Parathyroid adenoma (tissue), 2 donors: Measurements from ENCODE around the gene ALG10.
A peak's percentile ranks its signal among the peaks of the same experiment; 100 is the strongest.
"Not testable (repeated sequence)": the region's sequence is repeated elsewhere in the genome, so short reads cannot be mapped to it uniquely, and the experiment has no call there.

ENCODE experiments used
- H2AFZ ChIP-seq: fragments of 300-600 bp; sonication (generic); one replicate; pipeline ENCODE4 v1.7.0; 2017; ENCODE audit warnings: antibody characterized with exemption, mild to moderate bottlenecking
- H3K27ac ChIP-seq: fragments of 300-600 bp; sonication (generic); one replicate; pipeline ENCODE4 v1.7.0; 2017
- H3K27me3 ChIP-seq: fragments of 300-600 bp; sonication (generic); one replicate; pipeline ENCODE4 v1.7.0; 2017; ENCODE audit warnings: low read length; ENCODE audit not compliant: control insufficient read depth, insufficient read depth
- H3K36me3 ChIP-seq: fragments of 300-600 bp; sonication (generic); one replicate; pipeline ENCODE4 v1.7.0; 2017; ENCODE audit warnings: low read length; ENCODE audit not compliant: control insufficient read depth, insufficient read depth
- H3K4me1 ChIP-seq: fragments of 300-600 bp; sonication (generic); one replicate; pipeline ENCODE4 v1.7.0; 2017; ENCODE audit warnings: control low read depth
- H3K4me2 ChIP-seq: fragments of 300-600 bp; sonication (generic); one replicate; pipeline ENCODE4 v1.7.0; 2017; ENCODE audit warnings: low read length
- H3K4me3 ChIP-seq: fragments of 300-600 bp; sonication (generic); one replicate; pipeline ENCODE4 v1.7.0; 2017; ENCODE audit warnings: low read depth, low read length
- H3K79me2 ChIP-seq: fragments of 300-600 bp; sonication (generic); one replicate; pipeline ENCODE4 v1.7.0; 2017; ENCODE audit warnings: control low read depth
- H3K9ac ChIP-seq: fragments of 300-600 bp; sonication (generic); one replicate; pipeline ENCODE4 v1.7.0; 2017; ENCODE audit warnings: mild to moderate bottlenecking
- H3K9me3 ChIP-seq: fragments of 300-600 bp; sonication (generic); one replicate; pipeline ENCODE4 v1.7.0; 2017; ENCODE audit warnings: low read length; ENCODE audit not compliant: control insufficient read depth
- CTCF ChIP-seq: fragments of 300-600 bp; sonication (generic); IDR thresholded peaks from one replicate; pipeline ENCODE4 v1.7.0; 2017; ENCODE audit warnings: antibody characterized with exemption, mild to moderate bottlenecking
- donor health status: primary hyperparathyroidism.

Gene ALG10

GRCh38 chr12:33994857-33995808 lies 27.2 kb upstream of the ALG10 start:
- TF ChIP-seq CTCF, result no peak
- H3K4me3 ChIP-seq, result no peak overlapping the region
- H3K27me3 ChIP-seq, result no peaks in the 10 kb centered on the region
- H3K4me2 ChIP-seq, result no peak overlapping the region
- H2AFZ ChIP-seq, result no peak overlapping the region
- H3K4me1 ChIP-seq, result no peaks in the 10 kb centered on the region
- no peaks in the 10 kb centered on the region for H3K79me2 ChIP-seq
- H3K27ac ChIP-seq, result no peak overlapping the region
- H3K9ac ChIP-seq, result no peak overlapping the region
- H3K36me3 ChIP-seq, result no peaks in the 10 kb centered on the region
- no peaks in the 10 kb centered on the region for H3K9me3 ChIP-seq

- H3K4me2 ChIP-seq, H3K27me3 ChIP-seq, H3K4me1 ChIP-seq, H3K27ac ChIP-seq, H3K9ac ChIP-seq, H3K9me3 ChIP-seq, H3K79me2 ChIP-seq, H2AFZ ChIP-seq, H3K36me3 ChIP-seq, H3K4me3 ChIP-seq: not testable (repeated sequence)
These were observed 13.5 kb upstream of the ALG10 start for GRCh38 chr12:34008835-34009234.

- Histone ChIP-seq H3K4me1 (no peaks in the 10 kb centered on the region), H3K27ac (no peak overlapping the region), H3K9ac (no peak overlapping the region), H3K4me3 (no peak overlapping the region), H3K36me3 (no peaks in the 10 kb centered on the region), H3K9me3 (no peaks in the 10 kb centered on the region), H2AFZ (no peak overlapping the region), H3K4me2 (no peak overlapping the region), H3K27me3 (no peaks in the 10 kb centered on the region), H3K79me2 (no peaks in the 10 kb centered on the region)
- no peak for TF ChIP-seq CTCF
These were observed 5.9 kb upstream of the ALG10 start for GRCh38 chr12:34016361-34016760.

GRCh38 chr12:34021071-34021470 lies 1.2 kb upstream of the ALG10 start:
- Histone ChIP-seq H3K9ac (no peak overlapping the region), H3K79me2 (no peaks in the 10 kb centered on the region), H3K4me2 (no peak overlapping the region), H3K36me3 (no peaks in the 10 kb centered on the region), H2AFZ (peak overlapping the region; percentile 54), H3K4me3 (no peak overlapping the region), H3K27ac (no peak overlapping the region), H3K4me1 (no peaks in the 10 kb centered on the region), H3K9me3 (no peaks in the 10 kb centered on the region), H3K27me3 (no peaks in the 10 kb centered on the region)
- no peak for TF ChIP-seq CTCF

GRCh38 chr12:34027661-34028060 lies 5.4 kb downstream of the ALG10 start:
- H3K79me2 ChIP-seq, H3K9ac ChIP-seq, H3K4me3 ChIP-seq, H3K27me3 ChIP-seq, H3K4me1 ChIP-seq, H3K36me3 ChIP-seq, H3K9me3 ChIP-seq, H3K27ac ChIP-seq, H3K4me2 ChIP-seq, H2AFZ ChIP-seq: not testable (repeated sequence)
